Measurements from ENCODE around the gene MRAS.
"Not testable (repeated sequence)": the region's sequence is repeated elsewhere in the genome, so short reads cannot be mapped to it uniquely, and the experiment has no call there.

MRAS gene

GRCh38 chr3:138389841-138390581 lies 41.6 kb downstream of the MRAS start:
- peak; percentile 81 for DNase-seq (ENCODE audit: low spot score)

GRCh38 chr3:138390582-138390932 lies 42.2 kb downstream of the MRAS start:
- no peak for DNase-seq (ENCODE audit: low spot score)

- DNase-seq (ENCODE audit: low spot score) = no peak
Measured at GRCh38 chr3:138394156-138394555, 45.8 kb downstream of the MRAS start.

DNA sequence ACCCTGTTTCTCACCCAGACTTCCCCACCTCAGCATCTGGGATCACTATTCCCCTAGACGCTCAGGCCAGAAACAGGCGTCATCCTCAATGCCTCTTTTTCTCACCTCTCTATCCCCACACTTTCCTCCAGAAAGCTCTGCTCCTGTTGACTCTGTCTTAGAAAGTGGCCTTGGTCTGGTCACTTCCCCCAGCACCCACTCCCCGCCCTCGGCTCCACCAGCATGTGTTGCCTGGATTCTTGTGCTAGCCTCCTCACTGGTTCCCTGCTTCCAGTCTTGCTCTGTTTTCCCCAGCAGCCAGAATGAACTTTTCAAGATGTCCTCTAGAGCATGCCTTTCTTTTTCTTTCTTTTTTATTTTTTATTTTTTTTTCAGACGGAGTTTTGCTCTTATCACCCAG lies 46.3 kb downstream of the MRAS start:
- no peak for DNase-seq (ENCODE audit: low spot score)

DNA sequence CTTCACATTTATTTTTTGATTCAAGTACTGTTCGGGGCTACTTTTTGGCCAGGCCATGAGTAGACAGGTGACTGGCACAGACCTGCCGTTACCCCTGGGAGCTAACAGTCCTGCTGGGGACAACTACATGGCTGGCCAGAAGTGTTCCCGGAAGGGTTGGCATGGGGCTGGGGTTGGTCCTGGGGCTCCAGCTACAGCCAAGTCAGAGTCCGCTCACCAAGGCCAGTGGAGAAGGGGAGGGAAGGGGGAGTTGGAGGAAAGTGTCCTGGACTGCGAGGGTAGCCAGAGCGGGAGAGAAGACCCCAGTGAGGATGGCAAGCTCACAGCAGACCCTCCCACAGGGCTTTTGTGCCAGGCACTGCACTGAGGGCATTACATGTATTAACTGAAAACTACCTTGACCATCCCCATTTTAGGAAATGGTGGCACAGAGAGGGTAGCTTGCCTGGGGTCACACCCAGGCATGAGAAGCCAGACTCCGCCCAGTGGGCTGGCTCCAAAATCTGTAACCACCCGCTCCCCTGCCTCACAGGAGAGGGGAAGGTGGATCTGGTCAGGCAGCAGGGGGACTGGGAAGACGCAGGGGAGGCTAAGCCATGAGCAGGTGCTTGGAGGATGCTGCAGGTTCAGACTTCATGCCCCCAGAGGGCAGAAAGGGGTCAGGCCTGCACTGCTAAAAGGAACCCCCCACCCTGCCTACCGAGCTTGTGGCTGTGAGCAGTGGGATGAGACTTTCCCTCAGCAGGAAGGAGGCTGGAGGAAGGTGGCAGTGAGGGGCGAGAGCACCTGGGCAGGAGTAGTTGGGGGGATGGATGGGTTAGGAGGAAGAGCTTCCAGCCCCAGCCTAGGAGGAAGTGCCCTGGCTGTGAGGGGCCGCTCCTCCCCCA lies 47.7 kb downstream of the MRAS start:
- no peak for DNase-seq (ENCODE audit: low spot score)

- DNase-seq (ENCODE audit: low spot score) = no peak
Measured at GRCh38 chr3:138396752-138397410, 48.5 kb downstream of the MRAS start.

DNA sequence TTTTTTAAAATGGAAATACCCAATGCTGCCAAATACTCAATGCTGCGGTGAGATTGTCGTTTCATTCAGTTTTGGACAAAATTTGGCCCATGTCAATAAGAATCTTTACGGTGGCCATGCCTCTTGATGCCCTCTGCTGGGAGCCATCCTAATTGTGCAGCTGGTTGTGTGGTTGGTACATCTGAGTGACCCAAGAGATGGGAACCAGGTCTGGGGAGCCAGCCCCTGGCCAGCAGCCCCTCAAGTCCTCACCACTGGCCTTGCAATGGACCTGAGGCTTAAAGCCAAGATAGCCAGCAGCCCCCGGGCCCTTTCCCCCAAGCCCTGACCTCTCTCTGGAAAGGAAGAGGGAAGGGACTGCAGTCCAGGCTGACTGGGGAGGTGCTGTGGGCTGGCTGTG lies 49.6 kb downstream of the MRAS start:
- DNase-seq (ENCODE audit: low spot score) = no peak

GRCh38 chr3:138398791-138399575 lies 50.6 kb downstream of the MRAS start:
- no peak for DNase-seq (ENCODE audit: low spot score)

- DNase-seq (ENCODE audit: low spot score) = no peak
Measured at GRCh38 chr3:138399766-138400165, 51.4 kb downstream of the MRAS start.

GRCh38 chr3:138400651-138401070 lies 52.3 kb downstream of the MRAS start:
- DNase-seq (ENCODE audit: low spot score) = no peak

GRCh38 chr3:138401834-138402233 lies 53.5 kb downstream of the MRAS start:
- DNase-seq (ENCODE audit: low spot score) = no peak

- DNase-seq (ENCODE audit: low spot score) = no peak
Measured at GRCh38 chr3:138404121-138404520, 55.7 kb downstream of the MRAS start.

GRCh38 chr3:138405001-138405400 lies 56.6 kb downstream of the MRAS start:
- DNase-seq (ENCODE audit: low spot score) = no peak

GRCh38 chr3:138405486-138405885 lies 57.1 kb downstream of the MRAS start:
- no peak for DNase-seq (ENCODE audit: low spot score)

- no peak for DNase-seq (ENCODE audit: low spot score)
Measured at GRCh38 chr3:138406606-138407005, 58.2 kb downstream of the MRAS start.

GRCh38 chr3:138407236-138407907 lies 59.0 kb downstream of the MRAS start:
- no peak for DNase-seq (ENCODE audit: low spot score)

DNA sequence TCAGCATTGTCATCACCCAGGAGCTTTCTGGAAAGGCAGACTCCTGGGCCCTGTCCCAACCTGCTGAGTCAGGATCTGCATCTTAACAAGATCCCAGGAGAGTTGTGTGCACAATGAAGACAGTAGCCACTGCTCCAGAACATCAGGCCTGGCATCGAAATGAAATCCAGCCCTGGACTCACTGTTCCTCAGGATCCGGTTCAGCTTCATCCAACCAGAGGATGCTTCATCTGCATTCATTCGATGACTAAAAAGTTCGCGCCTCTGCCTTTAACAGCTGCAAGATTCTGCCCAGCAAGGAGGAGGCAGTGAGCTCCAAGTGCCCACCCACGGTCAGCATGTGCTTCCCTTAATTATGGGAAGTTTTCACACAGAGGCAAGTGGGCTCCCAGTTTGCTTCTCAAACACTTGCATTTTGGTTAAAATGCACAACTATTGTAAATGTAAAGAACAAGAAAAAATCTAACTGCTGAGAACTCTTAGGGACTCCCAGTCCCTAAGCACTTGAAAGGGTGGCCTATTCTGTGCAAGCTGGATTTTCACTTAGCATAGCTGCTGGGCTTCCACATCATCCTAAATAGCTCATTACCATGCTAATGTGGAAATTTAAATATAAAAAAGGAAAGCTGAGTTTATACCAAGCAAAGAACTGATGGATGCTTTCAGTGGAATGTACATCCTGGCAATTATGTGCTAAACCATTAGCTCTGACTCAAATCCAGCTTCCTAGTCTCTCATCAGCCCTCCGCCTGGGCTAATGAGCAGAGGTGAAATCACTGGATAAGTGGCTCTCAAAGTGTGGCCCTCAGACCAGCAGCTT lies 60.6 kb downstream of the MRAS start:
- no peak for DNase-seq (ENCODE audit: low spot score)

GRCh38 chr3:138412821-138413551 lies 64.6 kb downstream of the MRAS start:
- DNase-seq (ENCODE audit: low spot score) = peak; percentile 39

DNA sequence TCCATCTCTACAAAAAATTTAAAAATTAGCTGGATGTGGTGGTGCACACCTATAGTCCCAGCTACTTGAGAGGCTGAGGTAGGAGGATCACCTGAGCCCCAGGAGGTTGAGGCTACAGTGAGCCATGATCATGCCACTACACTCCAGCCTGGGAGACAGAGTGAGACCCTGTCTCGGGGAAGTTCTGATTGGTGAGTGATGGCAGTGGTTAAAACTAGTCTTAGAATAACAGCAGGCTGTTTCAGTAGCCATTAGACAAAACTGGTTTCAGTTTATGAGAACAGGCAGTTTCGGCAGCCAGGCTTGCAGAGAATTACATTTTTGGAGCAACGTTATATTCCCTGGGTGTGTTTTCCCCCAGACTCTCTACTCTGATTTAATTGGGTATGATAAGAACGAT lies 67.9 kb downstream of the MRAS start:
- DNase-seq (ENCODE audit: low spot score) = not testable (repeated sequence)

DNA sequence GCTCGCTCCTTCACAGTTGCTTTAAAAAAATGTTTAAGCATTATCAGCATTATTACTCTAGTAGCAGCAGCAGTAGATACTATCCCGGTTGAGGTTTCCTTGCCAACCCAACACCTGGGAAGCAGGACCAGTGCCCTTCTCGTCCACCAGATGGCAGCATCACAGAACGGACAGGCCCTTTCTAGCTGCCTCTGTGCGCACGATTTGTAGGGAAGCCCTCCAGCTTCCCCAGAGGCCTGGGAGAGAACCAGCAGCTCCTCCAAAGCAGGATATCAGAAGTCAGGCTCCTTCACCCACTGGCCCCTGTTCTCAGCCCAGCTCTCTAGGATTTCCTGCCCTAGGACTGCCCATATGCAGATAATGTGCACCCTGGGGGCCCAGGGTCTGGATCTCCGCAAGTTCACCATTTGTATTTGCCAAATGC lies 69.2 kb downstream of the MRAS start:
- peak; percentile 87 for DNase-seq (ENCODE audit: low spot score)

All from AG08396 (cell line).